HEK293 (cell line): ENCODE measurements around the gene TCHHL1.
A peak's percentile ranks its signal among the peaks of the same experiment; 100 is the strongest.

Experiments used
- BCL11A ChIP-seq: fragments of 450-650 bp; formaldehyde crosslinking; IDR thresholded peaks from 2 replicates; pipeline ENCODE4 v1.5.1; 2016; ENCODE audit warnings: low read depth, missing biosample characterization, missing genetic modification characterization
- GLIS1 ChIP-seq: fragments of 450-650 bp; formaldehyde crosslinking; IDR thresholded peaks from 2 replicates; pipeline ENCODE4 v1.5.1; 2016; ENCODE audit warnings: missing biosample characterization, missing genetic modification characterization
- KLF9 ChIP-seq: fragments of 450-650 bp; formaldehyde crosslinking; IDR thresholded peaks from 2 replicates; pipeline ENCODE4 v1.5.1; 2016; ENCODE audit warnings: missing biosample characterization, missing genetic modification characterization, low read depth
- MEIS1 ChIP-seq: sonication (generic); formaldehyde crosslinking; IDR thresholded peaks from 2 replicates; pipeline ENCODE4 v1.8.1; 2022; ENCODE audit warnings: missing genetic modification reagents, mild to moderate bottlenecking, borderline replicate concordance
- PRDM4 ChIP-seq: fragments of 450-650 bp; formaldehyde crosslinking; IDR thresholded peaks from 2 replicates; pipeline ENCODE4 v1.5.1; 2017; ENCODE audit warnings: missing biosample characterization, missing genetic modification characterization
- RBAK ChIP-seq: fragments of 450-650 bp; formaldehyde crosslinking; IDR thresholded peaks from 2 replicates; pipeline ENCODE4 v1.5.1; 2016; ENCODE audit warnings: missing biosample characterization, missing genetic modification characterization
- SCRT1 ChIP-seq: fragments of 450-650 bp; formaldehyde crosslinking; IDR thresholded peaks from 2 replicates; pipeline ENCODE4 v1.5.1; 2016; ENCODE audit warnings: missing biosample characterization, missing genetic modification characterization, borderline replicate concordance
- ZBTB26 ChIP-seq: fragments of 450-650 bp; formaldehyde crosslinking; optimal IDR thresholded peaks from 2 replicates; pipeline ENCODE3; 2016; ENCODE audit warnings: missing biosample characterization, mild to moderate bottlenecking, missing genetic modification characterization
- ZIC2 ChIP-seq: fragments of 450-650 bp; formaldehyde crosslinking; IDR thresholded peaks from 2 replicates; pipeline ENCODE4 v1.5.1; 2016; ENCODE audit warnings: missing biosample characterization, missing genetic modification characterization
- ZNF114 ChIP-seq: fragments of 450-650 bp; formaldehyde crosslinking; IDR thresholded peaks from 2 replicates; pipeline ENCODE4 v1.5.0; 2017; ENCODE audit warnings: missing biosample characterization, missing genetic modification characterization
- ZNF302 ChIP-seq: fragments of 450-650 bp; formaldehyde crosslinking; IDR thresholded peaks from 2 replicates; pipeline ENCODE4 v1.5.1; 2016; ENCODE audit warnings: missing biosample characterization, missing genetic modification characterization, low read depth
- ZNF366 ChIP-seq: fragments of 450-650 bp; formaldehyde crosslinking; conservative IDR thresholded peaks from 2 replicates; pipeline ENCODE4 v1.5.1; 2016; ENCODE audit warnings: missing biosample characterization, missing genetic modification characterization
- ZNF426 ChIP-seq: fragments of 450-650 bp; formaldehyde crosslinking; IDR thresholded peaks from 2 replicates; pipeline ENCODE4 v1.5.1; 2017; ENCODE audit warnings: missing biosample characterization, missing genetic modification characterization, mild to moderate bottlenecking, inconsistent platforms, moderate library complexity
- ZNF449 ChIP-seq: fragments of 450-650 bp; formaldehyde crosslinking; IDR thresholded peaks from 2 replicates; pipeline ENCODE4 v1.5.1; 2017; ENCODE audit warnings: missing biosample characterization, mild to moderate bottlenecking, missing genetic modification characterization, moderate library complexity
- ZNF571 ChIP-seq: fragments of 450-650 bp; formaldehyde crosslinking; IDR thresholded peaks from 2 replicates; pipeline ENCODE4 v1.5.0; 2017; ENCODE audit warnings: missing biosample characterization, missing genetic modification characterization
- ZNF660 ChIP-seq: fragments of 450-650 bp; IDR thresholded peaks from 2 replicates; pipeline ENCODE4 v1.5.1; 2018; ENCODE audit warnings: missing biosample characterization, mild to moderate bottlenecking, missing genetic modification characterization
- TF ChIP-seq, protein P1 (sequence below): fragments of 450-650 bp; formaldehyde crosslinking; conservative IDR thresholded peaks from 2 replicates; pipeline ENCODE4 v1.5.1; 2016; ENCODE audit warnings: low read depth, missing biosample characterization, missing genetic modification characterization
- TF ChIP-seq, protein P2 (sequence below): fragments of 450-650 bp; formaldehyde crosslinking; IDR thresholded peaks from 2 replicates; pipeline ENCODE4 v1.5.1; 2016; ENCODE audit warnings: missing biosample characterization, missing genetic modification characterization, borderline replicate concordance
- TF ChIP-seq, protein P3 (sequence below): fragments of 450-650 bp; formaldehyde crosslinking; IDR thresholded peaks from 2 replicates; pipeline ENCODE4 v1.5.1; 2017; ENCODE audit warnings: missing biosample characterization, missing genetic modification characterization

Gene TCHHL1

DNA sequence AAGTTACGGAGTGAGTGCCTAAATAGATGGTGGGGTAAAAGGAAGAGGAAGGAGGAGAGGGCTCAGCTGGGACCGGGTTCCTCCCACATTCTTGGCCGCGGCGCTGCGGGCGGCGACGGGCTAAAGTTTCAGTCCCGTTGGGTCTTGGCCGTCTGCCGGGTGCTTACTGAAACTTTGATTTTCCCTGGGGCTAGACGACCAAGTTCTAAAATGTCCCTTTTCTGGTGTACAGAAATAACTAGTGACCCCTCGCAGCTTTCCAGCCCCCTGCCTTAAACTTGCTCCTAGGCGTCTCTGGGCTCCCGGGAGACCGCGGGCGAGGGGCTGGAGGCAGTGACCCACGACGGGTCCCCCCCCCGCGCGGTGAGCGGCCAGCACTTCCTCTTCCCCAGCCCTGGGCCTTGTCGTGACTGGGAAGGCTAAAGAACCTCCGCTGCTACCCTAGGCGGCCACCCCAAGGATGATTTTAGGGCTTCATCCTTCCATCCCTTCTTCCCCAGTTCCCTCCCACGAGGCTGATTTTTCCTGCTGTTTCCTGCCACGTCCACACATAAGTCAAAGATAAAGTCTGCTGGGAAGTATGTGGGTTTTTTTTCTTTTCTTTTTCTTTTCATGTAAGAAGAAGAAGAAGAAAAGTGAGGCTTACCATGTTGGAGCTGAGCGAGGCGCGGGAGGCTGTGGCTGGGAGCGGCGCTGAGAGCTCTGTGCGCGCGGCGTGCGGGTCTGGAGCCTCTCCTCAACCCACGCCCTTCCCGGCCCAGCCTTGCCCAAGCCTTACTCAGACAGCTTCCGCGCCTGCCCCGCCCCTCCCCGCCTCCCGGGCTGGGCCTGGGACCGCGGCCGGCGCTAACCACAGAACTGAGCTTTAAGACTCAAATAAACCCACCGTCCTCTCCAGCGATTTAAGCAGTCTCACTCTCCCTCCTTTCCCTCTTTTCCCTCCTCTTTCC lies 52.3 kb downstream of the TCHHL1 start, which contains the start of gene S100A11 (continued):
- no peak for TF ChIP-seq ZNF114 (tag by site-specific recombination)
- TF ChIP-seq ZIC2 = peak; percentile 19
- no peak for TF ChIP-seq ZNF302 (tag by site-specific recombination)
- peak; percentile 88 for TF ChIP-seq KLF9
- TF ChIP-seq, protein P1, sequence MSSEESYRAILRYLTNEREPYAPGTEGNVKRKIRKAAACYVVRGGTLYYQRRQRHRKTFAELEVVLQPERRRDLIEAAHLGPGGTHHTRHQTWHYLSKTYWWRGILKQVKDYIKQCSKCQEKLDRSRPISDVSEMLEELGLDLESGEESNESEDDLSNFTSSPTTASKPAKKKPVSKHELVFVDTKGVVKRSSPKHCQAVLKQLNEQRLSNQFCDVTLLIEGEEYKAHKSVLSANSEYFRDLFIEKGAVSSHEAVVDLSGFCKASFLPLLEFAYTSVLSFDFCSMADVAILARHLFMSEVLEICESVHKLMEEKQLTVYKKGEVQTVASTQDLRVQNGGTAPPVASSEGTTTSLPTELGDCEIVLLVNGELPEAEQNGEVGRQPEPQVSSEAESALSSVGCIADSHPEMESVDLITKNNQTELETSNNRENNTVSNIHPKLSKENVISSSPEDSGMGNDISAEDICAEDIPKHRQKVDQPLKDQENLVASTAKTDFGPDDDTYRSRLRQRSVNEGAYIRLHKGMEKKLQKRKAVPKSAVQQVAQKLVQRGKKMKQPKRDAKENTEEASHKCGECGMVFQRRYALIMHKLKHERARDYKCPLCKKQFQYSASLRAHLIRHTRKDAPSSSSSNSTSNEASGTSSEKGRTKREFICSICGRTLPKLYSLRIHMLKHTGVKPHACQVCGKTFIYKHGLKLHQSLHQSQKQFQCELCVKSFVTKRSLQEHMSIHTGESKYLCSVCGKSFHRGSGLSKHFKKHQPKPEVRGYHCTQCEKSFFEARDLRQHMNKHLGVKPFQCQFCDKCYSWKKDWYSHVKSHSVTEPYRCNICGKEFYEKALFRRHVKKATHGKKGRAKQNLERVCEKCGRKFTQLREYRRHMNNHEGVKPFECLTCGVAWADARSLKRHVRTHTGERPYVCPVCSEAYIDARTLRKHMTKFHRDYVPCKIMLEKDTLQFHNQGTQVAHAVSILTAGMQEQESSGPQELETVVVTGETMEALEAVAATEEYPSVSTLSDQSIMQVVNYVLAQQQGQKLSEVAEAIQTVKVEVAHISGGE = peak; percentile 55
- TF ChIP-seq, protein P2, sequence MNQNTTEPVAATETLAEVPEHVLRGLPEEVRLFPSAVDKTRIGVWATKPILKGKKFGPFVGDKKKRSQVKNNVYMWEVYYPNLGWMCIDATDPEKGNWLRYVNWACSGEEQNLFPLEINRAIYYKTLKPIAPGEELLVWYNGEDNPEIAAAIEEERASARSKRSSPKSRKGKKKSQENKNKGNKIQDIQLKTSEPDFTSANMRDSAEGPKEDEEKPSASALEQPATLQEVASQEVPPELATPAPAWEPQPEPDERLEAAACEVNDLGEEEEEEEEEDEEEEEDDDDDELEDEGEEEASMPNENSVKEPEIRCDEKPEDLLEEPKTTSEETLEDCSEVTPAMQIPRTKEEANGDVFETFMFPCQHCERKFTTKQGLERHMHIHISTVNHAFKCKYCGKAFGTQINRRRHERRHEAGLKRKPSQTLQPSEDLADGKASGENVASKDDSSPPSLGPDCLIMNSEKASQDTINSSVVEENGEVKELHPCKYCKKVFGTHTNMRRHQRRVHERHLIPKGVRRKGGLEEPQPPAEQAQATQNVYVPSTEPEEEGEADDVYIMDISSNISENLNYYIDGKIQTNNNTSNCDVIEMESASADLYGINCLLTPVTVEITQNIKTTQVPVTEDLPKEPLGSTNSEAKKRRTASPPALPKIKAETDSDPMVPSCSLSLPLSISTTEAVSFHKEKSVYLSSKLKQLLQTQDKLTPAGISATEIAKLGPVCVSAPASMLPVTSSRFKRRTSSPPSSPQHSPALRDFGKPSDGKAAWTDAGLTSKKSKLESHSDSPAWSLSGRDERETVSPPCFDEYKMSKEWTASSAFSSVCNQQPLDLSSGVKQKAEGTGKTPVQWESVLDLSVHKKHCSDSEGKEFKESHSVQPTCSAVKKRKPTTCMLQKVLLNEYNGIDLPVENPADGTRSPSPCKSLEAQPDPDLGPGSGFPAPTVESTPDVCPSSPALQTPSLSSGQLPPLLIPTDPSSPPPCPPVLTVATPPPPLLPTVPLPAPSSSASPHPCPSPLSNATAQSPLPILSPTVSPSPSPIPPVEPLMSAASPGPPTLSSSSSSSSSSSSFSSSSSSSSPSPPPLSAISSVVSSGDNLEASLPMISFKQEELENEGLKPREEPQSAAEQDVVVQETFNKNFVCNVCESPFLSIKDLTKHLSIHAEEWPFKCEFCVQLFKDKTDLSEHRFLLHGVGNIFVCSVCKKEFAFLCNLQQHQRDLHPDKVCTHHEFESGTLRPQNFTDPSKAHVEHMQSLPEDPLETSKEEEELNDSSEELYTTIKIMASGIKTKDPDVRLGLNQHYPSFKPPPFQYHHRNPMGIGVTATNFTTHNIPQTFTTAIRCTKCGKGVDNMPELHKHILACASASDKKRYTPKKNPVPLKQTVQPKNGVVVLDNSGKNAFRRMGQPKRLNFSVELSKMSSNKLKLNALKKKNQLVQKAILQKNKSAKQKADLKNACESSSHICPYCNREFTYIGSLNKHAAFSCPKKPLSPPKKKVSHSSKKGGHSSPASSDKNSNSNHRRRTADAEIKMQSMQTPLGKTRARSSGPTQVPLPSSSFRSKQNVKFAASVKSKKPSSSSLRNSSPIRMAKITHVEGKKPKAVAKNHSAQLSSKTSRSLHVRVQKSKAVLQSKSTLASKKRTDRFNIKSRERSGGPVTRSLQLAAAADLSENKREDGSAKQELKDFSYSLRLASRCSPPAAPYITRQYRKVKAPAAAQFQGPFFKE (tag by site-specific recombination) = no peak
- no peak for TF ChIP-seq ZNF571 (tag by site-specific recombination)
- TF ChIP-seq PRDM4 (tag by site-specific recombination) = no peak
- 0 out of 2 replicates have a peak, but pooled peaks have one; percentile 41 for TF ChIP-seq BCL11A (tag by site-specific recombination)
- peak; percentile 69 for TF ChIP-seq ZBTB26
- TF ChIP-seq RBAK (tag by site-specific recombination) = no peak
- TF ChIP-seq, protein P3, sequence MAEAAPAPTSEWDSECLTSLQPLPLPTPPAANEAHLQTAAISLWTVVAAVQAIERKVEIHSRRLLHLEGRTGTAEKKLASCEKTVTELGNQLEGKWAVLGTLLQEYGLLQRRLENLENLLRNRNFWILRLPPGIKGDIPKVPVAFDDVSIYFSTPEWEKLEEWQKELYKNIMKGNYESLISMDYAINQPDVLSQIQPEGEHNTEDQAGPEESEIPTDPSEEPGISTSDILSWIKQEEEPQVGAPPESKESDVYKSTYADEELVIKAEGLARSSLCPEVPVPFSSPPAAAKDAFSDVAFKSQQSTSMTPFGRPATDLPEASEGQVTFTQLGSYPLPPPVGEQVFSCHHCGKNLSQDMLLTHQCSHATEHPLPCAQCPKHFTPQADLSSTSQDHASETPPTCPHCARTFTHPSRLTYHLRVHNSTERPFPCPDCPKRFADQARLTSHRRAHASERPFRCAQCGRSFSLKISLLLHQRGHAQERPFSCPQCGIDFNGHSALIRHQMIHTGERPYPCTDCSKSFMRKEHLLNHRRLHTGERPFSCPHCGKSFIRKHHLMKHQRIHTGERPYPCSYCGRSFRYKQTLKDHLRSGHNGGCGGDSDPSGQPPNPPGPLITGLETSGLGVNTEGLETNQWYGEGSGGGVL (tag by site-specific recombination) = peak; percentile 55
- peak; percentile 32; the same call in 1 of the 2 replicates for TF ChIP-seq ZNF660 (tag by site-specific recombination)
- no peak for TF ChIP-seq SCRT1 (tag by site-specific recombination)
- peak; percentile 74 for TF ChIP-seq GLIS1 (tag by site-specific recombination)
- TF ChIP-seq MEIS1 (CRISPR knock-in tag) = no peak
- TF ChIP-seq ZNF449 = peak; percentile 24; the same call in 1 of the 2 replicates
- peak; percentile 94 for TF ChIP-seq ZNF366
- TF ChIP-seq ZNF426 = 0 out of 2 replicates have a peak, but pooled peaks have one; percentile 5
